Stimulated activated CD8-positive, alpha-beta memory T cell treated with anti-CD3 and anti-CD28 coated beads, Interleukin-7, amount 100 ng/mL, for 24 hours (primary cell): ENCODE results near the gene HK3.
A peak's percentile ranks its signal among the peaks of the same experiment; 100 is the strongest.

Experiments
- DNase-seq: peaks from one replicate; pipeline ENCODE4 v3.0.0-alpha.2; 2020; ENCODE audit warnings: low read depth

Gene HK3

GRCh38 chr5:176848651-176849050 is 50.5 kb downstream of the HK3 start:
- no peak for DNase-seq

GRCh38 chr5:176847726-176848290 is 51.3 kb downstream of the HK3 start:
- no peak for DNase-seq

- no peak for DNase-seq
Observed at GRCh38 chr5:176847148-176847547, 52.0 kb downstream of the HK3 start.

- DNase-seq: no peak
Observed at GRCh38 chr5:176846335-176847140, 52.6 kb downstream of the HK3 start.

- DNase-seq: no peak
Observed at GRCh38 chr5:176845392-176845713, 53.8 kb downstream of the HK3 start.

- no peak for DNase-seq
Observed at GRCh38 chr5:176844706-176845391, 54.3 kb downstream of the HK3 start.

GRCh38 chr5:176844281-176844680 is 54.9 kb downstream of the HK3 start:
- no peak for DNase-seq

- no peak for DNase-seq
Observed at GRCh38 chr5:176843673-176844072, 55.5 kb downstream of the HK3 start.

GRCh38 chr5:176837707-176838115 is 61.4 kb downstream of the HK3 start:
- DNase-seq: peak; percentile 46

GRCh38 chr5:176836811-176837706 is 62.1 kb downstream of the HK3 start:
- no peak for DNase-seq

GRCh38 chr5:176835918-176836317 is 63.2 kb downstream of the HK3 start:
- no peak for DNase-seq

- no peak for DNase-seq
Observed at GRCh38 chr5:176833286-176833685, 65.9 kb downstream of the HK3 start.

GRCh38 chr5:176832162-176832561 is 67.0 kb downstream of the HK3 start:
- DNase-seq: no peak

- no peak for DNase-seq
Observed at GRCh38 chr5:176831425-176831824, 67.7 kb downstream of the HK3 start.

GRCh38 chr5:176830995-176831423 is 68.1 kb downstream of the HK3 start:
- DNase-seq: no peak
